ENCODE data around the gene P2RY12. TPM values are rescaled to one million over a fixed set of nuclear protein-coding genes. Genes with fewer than 3 reads are reported as not detected.

P2RY12 gene
- total RNA-seq, 2 donors from 2014 or later, result not detected

DNA sequence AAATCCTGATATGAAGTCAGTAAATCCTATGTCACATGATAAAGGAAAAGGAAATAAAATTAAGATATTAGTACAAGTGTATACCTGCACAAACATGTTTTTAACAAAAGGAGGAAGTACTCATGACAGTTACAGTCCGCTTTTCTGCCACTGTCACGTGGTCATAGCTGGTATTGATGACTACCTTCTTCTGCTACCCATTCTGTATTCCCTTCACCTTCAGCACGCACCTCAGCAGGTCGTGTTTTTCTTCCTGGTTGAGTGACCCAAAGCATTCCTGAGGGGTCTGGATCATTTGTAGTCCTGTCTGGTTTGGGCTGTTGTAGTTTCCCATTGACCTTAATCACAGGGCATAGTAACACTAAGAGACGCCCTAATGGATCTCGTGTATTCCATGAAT lies 35.3 kb upstream of the P2RY12 start:
- Histone ChIP-seq H3K9ac (ENCODE audit: extremely low read depth, low read length, poor library complexity, severe bottlenecking) (no peak overlapping the region), H3K4me3 (ENCODE audit: low read length) (no peak overlapping the region), H3K27me3 (ENCODE audit: control insufficient read depth, insufficient read depth, low read length, poor library complexity, severe bottlenecking) (no peaks in the 10 kb centered on the region), H3K9me3 (ENCODE audit: control insufficient read depth, low read length) (no peaks in the 10 kb centered on the region), H3K27ac (ENCODE audit: low read depth, low read length) (no peak overlapping the region), H3K36me3 (ENCODE audit: control insufficient read depth, insufficient read depth, low read length) (peaks cover 9% of the 10 kb centered on the region), H3K4me1 (ENCODE audit: control insufficient read depth, insufficient read depth, low read length) (no peaks in the 10 kb centered on the region)
- Mint-ChIP-seq H3K4me1 (no peaks in the 10 kb centered on the region), H3K36me3 (ENCODE audit: low read depth) (peaks cover 10% of the 10 kb centered on the region), H3K4me3 (no peak overlapping the region), H3K27ac (no peak overlapping the region), H3K9me3 (no peaks in the 10 kb centered on the region), H3K27me3 (ENCODE audit: insufficient read depth) (no peaks in the 10 kb centered on the region)
- no peak for TF ChIP-seq CTCF (conservative IDR thresholded peaks at IDR 0.05)
- 86% methylated on average over 6 of the region's 6 CpGs; no CpG with 5 or more reads in 1 of the 2 experiments for WGBS, 2 experiments (ENCODE audit: insufficient coverage in 1 of 2, insufficient read length in 1 of 2)
- DNase-seq, result no peak

GRCh38 chr3:151415289-151415688 lies 30.7 kb upstream of the P2RY12 start:
- Histone ChIP-seq H3K9ac (ENCODE audit: extremely low read depth, low read length, poor library complexity, severe bottlenecking) (no peak overlapping the region), H3K4me1 (ENCODE audit: control insufficient read depth, insufficient read depth, low read length) (no peaks in the 10 kb centered on the region), H3K36me3 (ENCODE audit: control insufficient read depth, insufficient read depth, low read length) (peaks cover 12% of the 10 kb centered on the region), H3K9me3 (ENCODE audit: control insufficient read depth, low read length) (no peaks in the 10 kb centered on the region), H3K27ac (ENCODE audit: low read depth, low read length) (no peak overlapping the region), H3K27me3 (ENCODE audit: control insufficient read depth, insufficient read depth, low read length, poor library complexity, severe bottlenecking) (no peaks in the 10 kb centered on the region), H3K4me3 (ENCODE audit: low read length) (no peak overlapping the region)
- H3K36me3 Mint-ChIP-seq (ENCODE audit: low read depth), result peaks cover 23% of the 10 kb centered on the region
- no peaks in the 10 kb centered on the region for H3K27me3 Mint-ChIP-seq (ENCODE audit: insufficient read depth)
- H3K4me3 Mint-ChIP-seq, result no peak overlapping the region
- 93 to 100% methylated on average over 1 of the region's 1 CpG for WGBS, 2 experiments (ENCODE audit: insufficient coverage in 1 of 2, insufficient read length in 1 of 2)
- no peak for TF ChIP-seq CTCF (conservative IDR thresholded peaks at IDR 0.05)
- no peak overlapping the region for H3K27ac Mint-ChIP-seq
- DNase-seq, result no peak
- no peaks in the 10 kb centered on the region for H3K4me1 Mint-ChIP-seq
- no peaks in the 10 kb centered on the region for H3K9me3 Mint-ChIP-seq

DNA sequence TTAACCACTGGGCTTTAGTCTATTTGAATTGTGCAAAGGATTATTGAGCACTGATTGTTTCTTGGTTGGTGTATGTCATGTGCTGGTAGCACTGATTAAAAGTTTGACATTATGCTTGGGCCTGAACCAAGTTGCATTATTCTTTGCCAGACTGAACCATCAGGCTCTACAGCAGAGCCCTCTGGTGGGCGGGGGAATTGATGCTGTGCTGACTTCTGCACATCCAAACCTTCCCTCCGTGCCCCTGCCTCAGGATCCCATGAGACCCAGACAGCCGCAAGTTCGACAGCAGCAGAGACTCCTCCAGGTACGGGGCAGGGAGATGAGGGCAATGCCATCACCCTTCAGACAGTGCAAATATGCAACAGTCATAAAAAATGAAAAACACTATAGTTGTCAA lies 28.4 kb upstream of the P2RY12 start:
- H3K9ac ChIP-seq (ENCODE audit: extremely low read depth, low read length, poor library complexity, severe bottlenecking), result no peak overlapping the region
- peaks cover 17% of the 10 kb centered on the region for H3K36me3 Mint-ChIP-seq (ENCODE audit: low read depth)

More for the DNA sequence above, 28.4 kb upstream of the P2RY12 start:
- no peaks in the 10 kb centered on the region for H3K4me1 ChIP-seq (ENCODE audit: control insufficient read depth, insufficient read depth, low read length)
- H3K4me3 ChIP-seq (ENCODE audit: low read length), result no peak overlapping the region
- Mint-ChIP-seq H3K4me1 (no peaks in the 10 kb centered on the region), H3K9me3 (no peaks in the 10 kb centered on the region), H3K27me3 (ENCODE audit: insufficient read depth) (no peaks in the 10 kb centered on the region), H3K4me3 (no peak overlapping the region), H3K27ac (no peak overlapping the region)
- peak; percentile 68 for TF ChIP-seq CTCF (conservative IDR thresholded peaks at IDR 0.05)
- H3K27me3 ChIP-seq (ENCODE audit: control insufficient read depth, insufficient read depth, low read length, poor library complexity, severe bottlenecking), result no peaks in the 10 kb centered on the region
- H3K27ac ChIP-seq (ENCODE audit: low read depth, low read length), result no peak overlapping the region
- peaks cover 12% of the 10 kb centered on the region for H3K36me3 ChIP-seq (ENCODE audit: control insufficient read depth, insufficient read depth, low read length)
- peak; percentile 74 for DNase-seq
- no peaks in the 10 kb centered on the region for H3K9me3 ChIP-seq (ENCODE audit: control insufficient read depth, low read length)
- WGBS, 2 experiments (ENCODE audit: insufficient coverage in 1 of 2, insufficient read length in 1 of 2), result 92 to 100% methylated on average over 4 to 5 of the region's 5 CpGs

Data from endodermal cell (in vitro differentiated cells).